Sigmoid colon (tissue), 7 donors: ENCODE measurements around the gene ABCG4. TPM values are rescaled to one million over a fixed set of nuclear protein-coding genes. Genes with fewer than 3 reads are reported as not detected.

Experiments
- DNase-seq: peaks from one replicate; pipeline ENCODE4 v3.0.0-alpha.2; 2019
- H3K27ac ChIP-seq, 4 donors: fragments of 200-600 bp; sonication (generic); one replicate each; pipeline ENCODE4 v1.5.1; 2016 to 2019; ENCODE audit warnings: mild to moderate bottlenecking in 1 of 4
- H3K27me3 ChIP-seq, 3 donors: fragments of 200-600 bp; sonication (generic); one replicate each; pipeline ENCODE4 v1.5.1; 2019; ENCODE audit warnings: mild to moderate bottlenecking in 1 of 3
- H3K36me3 ChIP-seq, 4 donors: fragments of 200-600 bp; sonication (generic); one replicate each; pipeline ENCODE4 v1.5.1; 2016 to 2019
- H3K4me1 ChIP-seq, 4 donors: fragments of 200-600 bp; sonication (generic); one replicate each; pipeline ENCODE4 v1.5.1; 2017 to 2019
- H3K4me3 ChIP-seq, 4 donors: fragments of 200-600 bp; sonication (generic); one replicate each; pipeline ENCODE4 v1.5.1; 2017 to 2019; ENCODE audit warnings: mild to moderate bottlenecking in 2 of 4, moderate library complexity in 1 of 4
- H3K9me3 ChIP-seq, 4 donors: fragments of 200-600 bp in 3 of 4; sonication (generic) in 3 of 4; one replicate each; pipeline versions ENCODE4 v1.5.1 to v1.6.1; 2013 to 2019
- EP300 ChIP-seq, 4 donors: sonication (generic); formaldehyde crosslinking; IDR thresholded peaks; one replicate each; pipeline ENCODE4 v1.6.1; 2017; ENCODE audit warnings: antibody characterized with exemption in 4 of 4
- POLR2A ChIP-seq, 2 donors: fragments of 450-650 bp; IDR thresholded peaks; one replicate each; pipeline ENCODE4 v1.6.1; 2016; ENCODE audit warnings: antibody characterized with exemption in 2 of 2, mild to moderate bottlenecking in 2 of 2, moderate library complexity in 2 of 2
- POLR2AphosphoS5 ChIP-seq, 4 donors: sonication (generic); formaldehyde crosslinking; IDR thresholded peaks; one replicate each; pipeline ENCODE4 v1.6.1; 2017; ENCODE audit warnings: antibody characterized with exemption in 4 of 4
- WGBS, 2 donors: extraction: QIAGEN DNeasy Blood & Tissue Kit; methylation state at CpG; one replicate each; pipeline ENCODE4 v1.1.7; 2013; 5-methylcytosine and 5-hydroxymethylcytosine counted together
- intact Hi-C: fragments of 100-400 bp; cut with DNase I; formaldehyde crosslinking; loops from one replicate; pipeline ENCODE4 v1.15.1; 2023
- polyA plus RNA-seq, 3 donors: library from polyadenylated mRNA; stranded (reverse); fragments of 200-250 nt; gene quantifications; one replicate each; pipeline ENCODE4 v1.2.3, GENCODE V29; 2013
- total RNA-seq, 4 donors: library from RNA; depleted of rRNA; stranded (reverse); fragments of >200 nt; gene quantifications; one replicate each; pipeline ENCODE4 v1.1.0, GENCODE V29; 2016
- TF ChIP-seq, protein P1 (sequence below), 4 experiments: fragments of 450-650 bp in 3 of 4; fragments of 200-600 bp in 1 of 4; IDR thresholded peaks; one replicate each; pipeline ENCODE4 v1.5.1; 2016 to 2019; ENCODE audit warnings: antibody characterized with exemption in 4 of 4, mild to moderate bottlenecking in 3 of 4, moderate library complexity in 2 of 4
- donor health status: healthy with polysubstance abuse.
- donor health status: Bipolar disorder and iron deficiency.
- donor health status: healthy.

Gene ABCG4
- total and polyA plus RNA-seq, 7 donors, result under 0.01 to 0.55 (median 0.26) TPM; not detected in 2

GRCh38 chr11:119115484-119116234, 33.2 kb upstream of the ABCG4 start:
- intact Hi-C loops, result no loop called here
- Histone ChIP-seq H3K4me3 (no peak overlapping the region), H3K27me3 (no peaks in the 10 kb centered on the region), H3K4me1 (peaks cover 0 to 5% (median 4%) of the 10 kb centered on the region in 4 donors), H3K36me3 (peaks cover 7 to 57% (median 30%) of the 10 kb centered on the region in 4 donors), H3K9me3 (no peaks in the 10 kb centered on the region), H3K27ac (peak overlapping the region in 3 of 4 donors; percentile 21 to 31 (median 23))
- TF ChIP-seq POLR2A (IDR thresholded peaks at IDR 0.05) (no peak), POLR2AphosphoS5 (IDR thresholded peaks at IDR 0.05) (no peak), EP300 (IDR thresholded peaks at IDR 0.05) (no peak)
- TF ChIP-seq, protein P1, sequence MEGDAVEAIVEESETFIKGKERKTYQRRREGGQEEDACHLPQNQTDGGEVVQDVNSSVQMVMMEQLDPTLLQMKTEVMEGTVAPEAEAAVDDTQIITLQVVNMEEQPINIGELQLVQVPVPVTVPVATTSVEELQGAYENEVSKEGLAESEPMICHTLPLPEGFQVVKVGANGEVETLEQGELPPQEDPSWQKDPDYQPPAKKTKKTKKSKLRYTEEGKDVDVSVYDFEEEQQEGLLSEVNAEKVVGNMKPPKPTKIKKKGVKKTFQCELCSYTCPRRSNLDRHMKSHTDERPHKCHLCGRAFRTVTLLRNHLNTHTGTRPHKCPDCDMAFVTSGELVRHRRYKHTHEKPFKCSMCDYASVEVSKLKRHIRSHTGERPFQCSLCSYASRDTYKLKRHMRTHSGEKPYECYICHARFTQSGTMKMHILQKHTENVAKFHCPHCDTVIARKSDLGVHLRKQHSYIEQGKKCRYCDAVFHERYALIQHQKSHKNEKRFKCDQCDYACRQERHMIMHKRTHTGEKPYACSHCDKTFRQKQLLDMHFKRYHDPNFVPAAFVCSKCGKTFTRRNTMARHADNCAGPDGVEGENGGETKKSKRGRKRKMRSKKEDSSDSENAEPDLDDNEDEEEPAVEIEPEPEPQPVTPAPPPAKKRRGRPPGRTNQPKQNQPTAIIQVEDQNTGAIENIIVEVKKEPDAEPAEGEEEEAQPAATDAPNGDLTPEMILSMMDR (IDR thresholded peaks at IDR 0.05), result no peak
- WGBS, 2 donors, result 62 to 79% methylated on average over 24 of the region's 24 CpGs
- DNase-seq, result no peak

DNA sequence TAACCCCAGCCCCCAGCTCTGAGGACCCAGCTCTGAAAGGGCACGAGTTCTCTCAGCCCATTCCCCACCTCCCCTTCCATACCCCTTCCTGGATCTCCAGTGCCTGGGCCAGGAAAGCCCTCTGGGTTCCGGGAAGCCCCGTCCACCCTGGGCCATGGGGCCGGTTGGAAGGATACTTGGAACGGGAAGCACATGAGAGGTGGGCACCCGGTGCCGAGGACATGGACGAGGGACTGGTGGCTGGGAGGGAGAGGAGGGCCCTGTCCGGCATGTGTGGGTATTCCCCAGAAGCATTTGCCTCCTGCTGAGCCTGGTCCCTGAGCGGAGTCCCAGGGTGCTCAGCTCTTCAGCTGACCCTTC, 32.6 kb upstream of the ABCG4 start:
- WGBS, 2 donors, result 90 to 92% methylated on average over 10 of the region's 10 CpGs
- no peak for DNase-seq
- H3K36me3 ChIP-seq, result peaks cover 7 to 52% (median 24%) of the 10 kb centered on the region in 4 donors
- no peaks in the 10 kb centered on the region for H3K9me3 ChIP-seq
- intact Hi-C loops, result no loop called here
- H3K27me3 ChIP-seq, result no peaks in the 10 kb centered on the region
- peaks cover 0 to 8% (median 6%) of the 10 kb centered on the region in 4 donors for H3K4me1 ChIP-seq
- TF ChIP-seq, protein P1 (IDR thresholded peaks at IDR 0.05), result no peak
- TF ChIP-seq EP300 (IDR thresholded peaks at IDR 0.05) (no peak), POLR2A (IDR thresholded peaks at IDR 0.05) (no peak), POLR2AphosphoS5 (IDR thresholded peaks at IDR 0.05) (no peak)
- no peak overlapping the region for H3K4me3 ChIP-seq
- peak overlapping the region in 2 of 4 donors; percentile 21 to 31 for H3K27ac ChIP-seq

DNA sequence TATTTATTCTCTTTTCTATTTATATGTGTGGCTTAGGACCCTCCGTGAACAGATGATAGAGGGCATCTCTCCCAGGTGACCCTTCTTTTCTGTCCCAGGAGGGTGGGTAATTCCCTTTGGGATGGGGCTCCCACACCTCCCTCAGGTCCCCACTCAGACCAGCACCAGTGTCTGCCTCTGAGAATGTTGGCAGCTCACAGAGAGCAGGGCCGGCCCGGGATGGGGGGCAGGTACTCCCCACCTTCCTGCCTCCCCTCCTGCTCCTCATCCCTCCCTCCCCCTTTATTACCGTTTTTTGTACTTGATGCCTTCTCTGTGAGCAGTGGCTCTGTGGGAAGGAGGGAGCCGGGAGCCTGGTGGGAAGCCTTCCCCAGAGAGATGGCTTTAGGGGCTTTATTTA, 32.3 kb upstream of the ABCG4 start:
- peak overlapping the region in 1 of 4 donors; percentile 21 for H3K27ac ChIP-seq
- peaks cover 0 to 8% (median 6%) of the 10 kb centered on the region in 4 donors for H3K4me1 ChIP-seq
- DNase-seq, result no peak
- no peaks in the 10 kb centered on the region for H3K27me3 ChIP-seq
- intact Hi-C loops, result no loop called here
- 88 to 92% methylated on average over 5 of the region's 5 CpGs for WGBS, 2 donors
- H3K9me3 ChIP-seq, result no peaks in the 10 kb centered on the region
- H3K4me3 ChIP-seq, result no peak overlapping the region
- H3K36me3 ChIP-seq, result peaks cover 7 to 48% (median 21%) of the 10 kb centered on the region in 4 donors
- TF ChIP-seq EP300 (IDR thresholded peaks at IDR 0.05) (no peak), POLR2A (IDR thresholded peaks at IDR 0.05) (no peak), POLR2AphosphoS5 (IDR thresholded peaks at IDR 0.05) (no peak)
- TF ChIP-seq, protein P1 (IDR thresholded peaks at IDR 0.05), result no peak

DNA sequence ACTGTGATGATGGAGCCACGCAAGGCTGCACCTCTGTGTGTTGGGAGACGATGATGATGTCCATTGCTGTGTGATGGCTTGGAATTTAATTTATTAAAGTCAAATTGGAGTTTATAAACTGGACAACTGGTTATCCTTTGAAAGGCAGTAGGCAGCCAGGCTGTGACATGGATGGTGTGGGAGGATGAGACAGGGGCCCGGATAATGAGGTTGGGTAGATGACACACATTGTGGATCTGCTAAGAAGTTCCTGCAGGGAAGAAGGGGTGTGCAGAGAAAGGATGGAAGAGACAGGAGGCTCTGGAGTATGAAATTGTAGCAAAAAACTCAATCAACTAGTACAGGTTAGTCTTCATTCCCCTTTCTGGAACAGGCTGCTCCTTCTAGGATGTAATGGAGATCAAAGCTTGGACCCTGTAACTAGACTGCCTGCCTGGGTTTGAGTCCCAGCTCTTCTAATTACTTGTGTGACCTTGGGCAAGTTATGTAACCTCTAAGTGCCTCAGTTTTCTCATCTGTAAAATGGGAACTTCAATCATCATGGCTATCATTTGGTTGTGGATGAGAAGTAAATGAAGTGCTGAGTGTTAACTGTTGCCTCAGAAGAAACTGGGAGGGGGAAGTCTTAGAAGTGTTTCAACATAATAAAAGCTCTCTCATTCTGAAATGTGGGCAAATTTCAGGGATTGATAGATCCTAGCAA, 31.7 kb upstream of the ABCG4 start:
- WGBS, 2 donors, result 96 to 97% methylated on average over 3 of the region's 3 CpGs
- peaks cover 7 to 43% (median 16%) of the 10 kb centered on the region in 4 donors for H3K36me3 ChIP-seq
- no peak for DNase-seq

More for the DNA sequence above, 31.7 kb upstream of the ABCG4 start:
- Histone ChIP-seq H3K4me1 (peaks cover 0 to 13% (median 9%) of the 10 kb centered on the region in 4 donors), H3K4me3 (no peak overlapping the region), H3K27me3 (no peaks in the 10 kb centered on the region), H3K9me3 (no peaks in the 10 kb centered on the region), H3K27ac (no peak overlapping the region)
- TF ChIP-seq POLR2AphosphoS5 (IDR thresholded peaks at IDR 0.05) (no peak), POLR2A (IDR thresholded peaks at IDR 0.05) (no peak), EP300 (IDR thresholded peaks at IDR 0.05) (no peak)
- TF ChIP-seq, protein P1 (IDR thresholded peaks at IDR 0.05), result no peak
- intact Hi-C loops, result no loop called here
